B cell (primary cell): Measurements from ENCODE around the gene RAP1GDS1. TPM values are rescaled to one million over a fixed set of nuclear protein-coding genes. Genes with fewer than 3 reads are reported as not detected.

Experiments
- ATAC-seq: fragments of 200-7000 bp; cut with Tn5 transposase; one replicate; pipeline ENCODE4 v1.10.0; 2021; ENCODE audit warnings: low read depth, mild to moderate bottlenecking, moderate number of reproducible peaks, moderate library complexity
- CTCF ChIA-PET: fragments of 350-600 bp; sonication (Branson Sonifier 250); formaldehyde crosslinking; loops from one replicate; lab custom pipeline; 2021; ENCODE audit warnings: antibody characterized with exemption, inconsistent platforms; lab: Charles Lee
- POLR2A ChIA-PET: fragments of 350-600 bp; sonication (Branson Sonifier 250); formaldehyde crosslinking; loops from one replicate; lab custom pipeline; 2021; ENCODE audit warnings: antibody characterized with exemption; lab: Charles Lee
- DNase-seq: peaks from one replicate; pipeline ENCODE4 v3.0.0; 2013
- H2AFZ ChIP-seq: 2 replicates; pipeline ENCODE4 v1.6.1; 2012; ENCODE audit warnings: mild to moderate bottlenecking, low read depth, low read length; ENCODE audit not compliant: insufficient read depth, poor library complexity, severe bottlenecking
- H3K27ac ChIP-seq, 2 donors: 1 replicate in 1 of 2; 2 replicates in 1 of 2; pipeline ENCODE4 v1.5.1; 2012 to 2013; ENCODE audit warnings: low read length in 2 of 2, mild to moderate bottlenecking in 2 of 2, moderate library complexity in 1 of 2
- H3K27me3 ChIP-seq, 4 experiments: fragments of 200-600 bp in 1 of 4; sonication (generic) in 1 of 4; replicated peaks in 1 of 4; 1 replicate in 2 of 4; 2 replicates in 2 of 4; pipeline versions ENCODE4 v1.6.1 to v1.7.0; 2013 to 2016; ENCODE audit warnings: low read length in 3 of 4, mild to moderate bottlenecking in 2 of 4, mixed read lengths in 1 of 4, moderate library complexity in 1 of 4; ENCODE audit not compliant: insufficient read depth in 4 of 4, control insufficient read depth in 3 of 4; ENCODE audit errors: control extremely low read depth in 1 of 4
- H3K36me3 ChIP-seq, 2 experiments: replicated peaks in 1 of 2; 1 replicate in 1 of 2; 2 replicates in 1 of 2; pipeline versions ENCODE4 v1.6.1 to v1.7.1; 2013; ENCODE audit warnings: low read length in 1 of 2; ENCODE audit not compliant: insufficient read depth in 2 of 2, control insufficient read depth in 1 of 2; ENCODE audit errors: control extremely low read depth in 1 of 2, extremely low read depth in 1 of 2
- H3K4me1 ChIP-seq, 2 donors: fragments of 200-600 bp in 1 of 2; sonication (generic) in 1 of 2; 1 replicate in 1 of 2; 2 replicates in 1 of 2; pipeline versions ENCODE4 v1.5.1 to v1.6.1; 2013 to 2017; ENCODE audit warnings: low read length in 2 of 2; ENCODE audit not compliant: control insufficient read depth in 2 of 2, insufficient read depth in 2 of 2
- H3K4me2 ChIP-seq: replicated peaks from 2 replicates; pipeline ENCODE3; 2012; ENCODE audit warnings: mild to moderate bottlenecking, low read depth, low read length; ENCODE audit not compliant: poor library complexity, severe bottlenecking
- H3K4me3 ChIP-seq, 5 experiments: fragments of 200-600 bp in 1 of 5; sonication (generic) in 1 of 5; 1 replicate in 3 of 5; 2 replicates in 2 of 5; pipeline versions ENCODE4 v1.5.1 to v1.7.0; 2011 to 2016; ENCODE audit warnings: low read length in 4 of 5, mild to moderate bottlenecking in 4 of 5, low read depth in 2 of 5, control low read depth in 1 of 5, moderate library complexity in 1 of 5; ENCODE audit not compliant: insufficient read depth in 1 of 5; ENCODE audit errors: control extremely low read depth in 1 of 5, extremely low read depth in 1 of 5
- H3K79me2 ChIP-seq: fragments of 200-600 bp; sonication (generic); one replicate; pipeline ENCODE4 v1.6.0; 2016; ENCODE audit warnings: low read length; ENCODE audit not compliant: control insufficient read depth, insufficient read depth
- H3K9ac ChIP-seq: fragments of 200-600 bp; sonication (generic); 2 replicates; pipeline ENCODE4 v1.6.1; 2017; ENCODE audit warnings: mild to moderate bottlenecking, low read length, moderate library complexity
- H3K9me3 ChIP-seq, 3 donors: one replicate each; pipeline versions ENCODE4 v1.6.1 to v1.7.1; 2013; ENCODE audit warnings: low read length in 2 of 3; ENCODE audit not compliant: control insufficient read depth in 2 of 3, insufficient read depth in 1 of 3; ENCODE audit errors: control extremely low read depth in 1 of 3
- H4K20me1 ChIP-seq: 2 replicates; pipeline ENCODE4 v1.6.0; 2012; ENCODE audit warnings: mild to moderate bottlenecking, low read length; ENCODE audit not compliant: insufficient read depth, control insufficient read depth, poor library complexity, severe bottlenecking
- H3K27ac Mint-ChIP-seq: one replicate; pipeline ENCODE4 v1.8.0; 2021; ENCODE audit warnings: mixed read lengths
- H3K27me3 Mint-ChIP-seq: one replicate; pipeline ENCODE4 v1.8.0; 2021; ENCODE audit warnings: mixed read lengths
- H3K4me1 Mint-ChIP-seq: one replicate; pipeline ENCODE4 v1.8.0; 2021; ENCODE audit warnings: mixed read lengths
- H3K4me3 Mint-ChIP-seq: one replicate; pipeline ENCODE4 v1.8.0; 2021; ENCODE audit warnings: mixed read lengths
- H3K9me3 Mint-ChIP-seq: one replicate; pipeline ENCODE4 v1.8.0; 2022; ENCODE audit warnings: mixed read lengths; ENCODE audit not compliant: insufficient read depth
- CTCF ChIP-seq: fragments of 200-600 bp; IDR thresholded peaks from one replicate; pipeline ENCODE4 v1.8.0; 2022; ENCODE audit warnings: antibody characterized with exemption, mild to moderate bottlenecking
- EZH2 ChIP-seq: IDR thresholded peaks from 2 replicates; pipeline ENCODE4 v1.6.1; 2012; ENCODE audit warnings: borderline replicate concordance, low read depth, mild to moderate bottlenecking, moderate library complexity, low read length; ENCODE audit not compliant: insufficient read depth, poor library complexity, severe bottlenecking
- WGBS: methylation state at CpG from one replicate; pipeline ENCODE4 v1.1.5; 2013; ENCODE audit warnings: missing lambda C conversion rate; ENCODE audit not compliant: insufficient coverage; 5-methylcytosine and 5-hydroxymethylcytosine counted together
- intact Hi-C: fragments of 100-400 bp; cut with micrococcal nuclease; formaldehyde crosslinking; loops from one replicate; pipeline ENCODE4 v1.10.0; 2022
- polyA plus RNA-seq: library from polyadenylated mRNA; depleted of rRNA; stranded (reverse); fragments of >200 nt; gene quantifications from 2 replicates; pipeline ENCODE4 v1.2.3, GENCODE V29; 2012
- total RNA-seq, 2 donors: library from RNA; stranded (reverse); fragments of 120-200 nt in 1 of 2; gene quantifications; 1 replicate in 1 of 2; 2 replicates in 1 of 2; pipeline versions ENCODE4 v1.2.3 to v1.2.4, GENCODE V29; 2013 to 2022

RAP1GDS1 gene
- total and polyA plus RNA-seq, 2 donors (not counting 1 experiment from before 2014, with no cell fraction given): 23.6 to 66.3 TPM

- peaks cover 10 to 17% (median 11%) of the 10 kb centered on the region in 3 donors for H3K9me3 ChIP-seq
- intact Hi-C loops: no loop called here
- H3K79me2 ChIP-seq: no peaks in the 10 kb centered on the region
- H3K4me2 ChIP-seq: no peak overlapping the region
- no peaks in the 10 kb centered on the region for H3K4me1 Mint-ChIP-seq
- no peak overlapping the region for H3K27ac Mint-ChIP-seq
- no peak overlapping the region for H2AFZ ChIP-seq
- no peaks in the 10 kb centered on the region for H4K20me1 ChIP-seq
- peaks cover 7 to 19% of the 10 kb centered on the region in 2 experiments for H3K36me3 ChIP-seq
- no CpG with 5 or more reads among the region's 3 CpGs for WGBS
- ChIA-PET POLR2A (no interaction called here), CTCF (no interaction called here)
- H3K4me3 ChIP-seq: no peak overlapping the region
- H3K27ac ChIP-seq: no peak overlapping the region
- no peak for DNase-seq
- ATAC-seq: no peak
- no peak overlapping the region for H3K4me3 Mint-ChIP-seq
- TF ChIP-seq EZH2 (no peak), CTCF (no peak)
- no peaks in the 10 kb centered on the region for H3K27me3 Mint-ChIP-seq
- H3K27me3 ChIP-seq: no peaks in the 10 kb centered on the region
- H3K9ac ChIP-seq: no peak overlapping the region
- no peaks in the 10 kb centered on the region for H3K4me1 ChIP-seq
- peaks cover 10% of the 10 kb centered on the region for H3K9me3 Mint-ChIP-seq
These were observed 108.1 kb downstream of the RAP1GDS1 start for GRCh38 chr4:98369322-98369721.

- ChIA-PET CTCF (no interaction called here), POLR2A (no interaction called here)
- Histone ChIP-seq H3K27ac (no peak overlapping the region), H2AFZ (no peak overlapping the region), H3K36me3 (peaks cover 0 to 3% of the 10 kb centered on the region in 2 experiments), H3K79me2 (no peaks in the 10 kb centered on the region), H3K9ac (no peak overlapping the region), H4K20me1 (no peaks in the 10 kb centered on the region), H3K4me1 (peaks cover 0 to 5% of the 10 kb centered on the region in 2 donors), H3K4me3 (no peak overlapping the region), H3K4me2 (no peak overlapping the region), H3K27me3 (no peaks in the 10 kb centered on the region), H3K9me3 (no peaks in the 10 kb centered on the region)
- WGBS: 100% methylated on average over 1 of the region's 5 CpGs
- no peak for DNase-seq
- intact Hi-C loops: no loop called here
- ATAC-seq: no peak
- TF ChIP-seq EZH2 (no peak), CTCF (no peak)
- no peak overlapping the region for H3K4me3 Mint-ChIP-seq
- H3K9me3 Mint-ChIP-seq: no peaks in the 10 kb centered on the region
- no peaks in the 10 kb centered on the region for H3K27me3 Mint-ChIP-seq
- H3K4me1 Mint-ChIP-seq: peaks cover 5% of the 10 kb centered on the region
- no peak overlapping the region for H3K27ac Mint-ChIP-seq
These were observed 113.5 kb downstream of the RAP1GDS1 start for GRCh38 chr4:98374643-98375042.
